Testis (tissue), 3 donors: ENCODE measurements around the gene FMO3. TPM values are rescaled to one million over a fixed set of nuclear protein-coding genes. Genes with fewer than 3 reads are reported as not detected.

Source experiments
- DNase-seq: peaks from one replicate; pipeline ENCODE4 v3.0.0-alpha.2; 2019
- H3K27ac ChIP-seq, 2 donors: fragments of 200-600 bp; sonication (generic); one replicate each; pipeline ENCODE4 v1.5.1; 2019
- H3K27me3 ChIP-seq: fragments of 200-600 bp; sonication (generic); one replicate; pipeline ENCODE4 v1.5.1; 2019
- H3K36me3 ChIP-seq: fragments of 200-600 bp; sonication (generic); one replicate; pipeline ENCODE4 v1.5.1; 2017; ENCODE audit warnings: low read depth; ENCODE audit errors: missing control alignments
- H3K4me1 ChIP-seq: fragments of 200-600 bp; sonication (generic); one replicate; pipeline ENCODE4 v1.5.1; 2019
- H3K4me3 ChIP-seq, 2 donors: fragments of 200-600 bp; sonication (generic); one replicate each; pipeline ENCODE4 v1.5.1; 2017 to 2019
- H3K9me3 ChIP-seq: fragments of 200-600 bp; sonication (generic); one replicate; pipeline ENCODE4 v1.5.1; 2017
- CTCF ChIP-seq, 3 experiments: fragments of 450-650 bp in 2 of 3; fragments of 200-600 bp in 1 of 3; sonication (generic) in 1 of 3; IDR thresholded peaks; one replicate each; pipeline ENCODE4 v1.5.1; 2016 to 2019; ENCODE audit warnings: antibody characterized with exemption in 3 of 3, mild to moderate bottlenecking in 2 of 3, moderate library complexity in 1 of 3
- POLR2A ChIP-seq: fragments of 450-650 bp; IDR thresholded peaks from one replicate; pipeline ENCODE4 v1.6.1; 2017; ENCODE audit warnings: antibody characterized with exemption, mild to moderate bottlenecking, moderate library complexity
- WGBS, 2 donors: methylation state at CpG; one replicate each; pipeline ENCODE4 v1.1.5; 2018; 5-methylcytosine and 5-hydroxymethylcytosine counted together
- intact Hi-C: fragments of 100-400 bp; cut with DNase I; formaldehyde crosslinking; loops from one replicate; pipeline ENCODE4 v1.15.1; 2023; ENCODE audit warnings: low total_unique reads
- polyA plus RNA-seq: library from polyadenylated mRNA; stranded (reverse); fragments of 350-450 nt; fragmentation: Illumina TruSeq; extraction: RNeasy Lipid Tissue Mini Kit (QIAGEN cat#74804); gene quantifications from one replicate; pipeline ENCODE4 v1.2.3, GENCODE V29; 2014; ENCODE audit warnings: low read depth, low replicate concordance; ENCODE audit not compliant: insufficient read depth
- total RNA-seq, 2 donors: library from RNA; depleted of rRNA; stranded (reverse); fragments of >200 nt; gene quantifications; one replicate each; pipeline ENCODE4 v1.2.3, GENCODE V29; 2016

FMO3 gene
- total and polyA plus RNA-seq, 3 donors from 2014 or later, result 0.50 to 2.4 (median 0.92) TPM

GRCh38 chr1:171061425-171062143 is 29.1 kb upstream of the FMO3 start:
- Histone ChIP-seq H3K36me3 (no peaks in the 10 kb centered on the region), H3K9me3 (no peaks in the 10 kb centered on the region), H3K27me3 (no peaks in the 10 kb centered on the region), H3K4me1 (no peaks in the 10 kb centered on the region), H3K27ac (no peak overlapping the region), H3K4me3 (no peak overlapping the region)
- intact Hi-C loops, result no loop called here
- 80 to 87% methylated on average over 2 of the region's 2 CpGs for WGBS, 2 donors
- DNase-seq, result no peak
- TF ChIP-seq POLR2A (no peak), CTCF (IDR thresholded peaks at IDR 0.05) (no peak)

- intact Hi-C loops, result no loop called here
- H3K4me3 ChIP-seq, result no peak overlapping the region
- DNase-seq, result no peak
- no peak for TF ChIP-seq POLR2A
- TF ChIP-seq CTCF (IDR thresholded peaks at IDR 0.05), result no peak
- no peaks in the 10 kb centered on the region for H3K4me1 ChIP-seq
- WGBS, 2 donors, result 89 to 93% methylated on average over 4 of the region's 4 CpGs
- H3K27me3 ChIP-seq, result no peaks in the 10 kb centered on the region
- no peaks in the 10 kb centered on the region for H3K36me3 ChIP-seq
- no peaks in the 10 kb centered on the region for H3K9me3 ChIP-seq
- no peak overlapping the region for H3K27ac ChIP-seq
Measured at GRCh38 chr1:171062902-171063301, 27.8 kb upstream of the FMO3 start.

- no peak for DNase-seq
- Histone ChIP-seq H3K27me3 (no peaks in the 10 kb centered on the region), H3K36me3 (no peaks in the 10 kb centered on the region), H3K9me3 (no peaks in the 10 kb centered on the region), H3K4me1 (no peaks in the 10 kb centered on the region), H3K27ac (no peak overlapping the region), H3K4me3 (no peak overlapping the region)
- 75 to 78% methylated on average over 3 of the region's 3 CpGs for WGBS, 2 donors
- intact Hi-C loops, result no loop called here
- no peak for TF ChIP-seq CTCF (IDR thresholded peaks at IDR 0.05)
- no peak for TF ChIP-seq POLR2A
Measured at GRCh38 chr1:171075041-171075440, 15.7 kb upstream of the FMO3 start.

- Histone ChIP-seq H3K4me1 (no peaks in the 10 kb centered on the region), H3K36me3 (no peaks in the 10 kb centered on the region), H3K9me3 (no peaks in the 10 kb centered on the region), H3K4me3 (no peak overlapping the region), H3K27me3 (no peaks in the 10 kb centered on the region), H3K27ac (peak overlapping the region; percentile 21 to 32)
- DNase-seq, result no peak
- intact Hi-C loops, result loop anchor here (10.0 kb wide), 1 partner anchor 143 kb away; no protein-coding TSS in a partner anchor
- TF ChIP-seq POLR2A (no peak), CTCF (IDR thresholded peaks at IDR 0.05) (peak; percentile 28 to 46 (median 41))
Measured at GRCh38 chr1:171081314-171081753, 9.4 kb upstream of the FMO3 start.

- no peaks in the 10 kb centered on the region for H3K9me3 ChIP-seq
- H3K27me3 ChIP-seq, result no peaks in the 10 kb centered on the region
- intact Hi-C loops, result loop anchor here (10.0 kb wide), 1 partner anchor 143 kb away; no protein-coding TSS in a partner anchor
- no peaks in the 10 kb centered on the region for H3K4me1 ChIP-seq
- 61 to 70% methylated on average over 7 of the region's 7 CpGs for WGBS, 2 donors
- no peaks in the 10 kb centered on the region for H3K36me3 ChIP-seq
- no peak for DNase-seq
- TF ChIP-seq CTCF (IDR thresholded peaks at IDR 0.05) (no peak), POLR2A (no peak)
- no peak overlapping the region for H3K4me3 ChIP-seq
- peak overlapping the region; percentile 21 to 32 for H3K27ac ChIP-seq
Measured at GRCh38 chr1:171081763-171082201, 8.9 kb upstream of the FMO3 start.
